Mesodermal cell (in vitro differentiated cells): ENCODE data around the gene APOBEC3C. TPM values are rescaled to one million over a fixed set of nuclear protein-coding genes. Genes with fewer than 3 reads are reported as not detected.

Source experiments
- H3K27ac ChIP-seq: 2 replicates; pipeline ENCODE4 v1.7.0; 2013; ENCODE audit warnings: mild to moderate bottlenecking, low read depth, low read length, moderate library complexity; ENCODE audit not compliant: severe bottlenecking
- H3K36me3 ChIP-seq: 2 replicates; pipeline ENCODE4 v1.7.1; 2013; ENCODE audit warnings: mild to moderate bottlenecking, low read length, moderate library complexity; ENCODE audit not compliant: control insufficient read depth, insufficient read depth
- H3K4me1 ChIP-seq: one replicate; pipeline ENCODE4 v1.7.1; 2013; ENCODE audit warnings: mild to moderate bottlenecking, low read length; ENCODE audit not compliant: insufficient read depth, control insufficient read depth, poor library complexity, severe bottlenecking
- H3K4me3 ChIP-seq: 2 replicates; pipeline ENCODE4 v1.7.0; 2013; ENCODE audit warnings: low read length, control low read depth, mild to moderate bottlenecking; ENCODE audit not compliant: insufficient read depth, poor library complexity, severe bottlenecking; ENCODE audit errors: extremely low read depth
- H3K9me3 ChIP-seq: 2 replicates; pipeline ENCODE4 v1.7.1; 2013; ENCODE audit warnings: mild to moderate bottlenecking, low read length, moderate library complexity; ENCODE audit not compliant: control insufficient read depth
- WGBS, 2 experiments: methylation state at CpG; one replicate each; pipeline ENCODE4 v1.1.5; 2013; ENCODE audit warnings: missing lambda C conversion rate in 2 of 2; ENCODE audit not compliant: insufficient coverage in 2 of 2; 5-methylcytosine and 5-hydroxymethylcytosine counted together
- polyA plus RNA-seq, 2 experiments: library from polyadenylated mRNA; stranded (reverse); fragments of 50-300 nt; gene quantifications; one replicate each; pipeline ENCODE4 v1.2.3, GENCODE V29; 2013

Gene APOBEC3C
- polyA plus RNA-seq (2013, experiment 1 of 2): 38.1 TPM
- polyA plus RNA-seq (2013, experiment 2 of 2): 41.5 TPM

DNA sequence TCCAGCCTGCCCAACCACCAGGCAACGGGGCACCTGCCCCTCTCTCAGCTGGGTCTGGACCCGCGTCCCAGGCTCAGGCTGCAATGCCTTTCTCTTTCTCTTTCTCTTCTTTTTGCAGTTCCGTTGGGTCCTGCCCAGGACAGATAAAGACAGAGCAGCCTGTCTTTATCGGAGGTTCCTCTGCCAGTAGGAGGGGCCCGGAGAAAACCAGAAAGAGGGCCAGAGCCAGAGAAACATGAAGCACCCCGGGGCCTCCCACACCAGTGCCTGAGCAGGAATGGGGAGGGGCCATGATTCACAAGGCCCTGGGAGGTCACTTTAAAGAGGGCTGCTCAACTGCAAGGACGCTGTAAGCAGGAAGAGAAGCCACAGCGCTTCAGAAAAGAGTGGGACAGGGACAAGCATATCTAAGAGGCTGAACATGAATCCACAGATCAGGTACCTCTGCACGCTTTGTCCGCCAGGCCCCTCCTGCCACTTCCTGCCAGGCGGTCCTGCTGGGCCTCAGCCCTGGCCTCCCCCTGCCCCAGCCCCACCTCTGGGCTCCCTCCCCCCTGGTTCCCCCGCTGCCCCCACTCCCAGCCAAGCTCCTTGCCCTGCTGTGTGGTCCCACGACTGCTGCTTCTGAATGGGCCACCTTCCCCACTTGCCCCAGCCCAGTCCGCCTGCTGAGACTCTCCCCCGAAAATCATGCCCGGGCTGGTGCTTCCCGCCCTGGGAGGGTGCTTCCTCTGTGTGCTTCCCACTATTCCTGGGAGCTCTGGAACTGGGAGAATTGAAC is at the start of gene APOBEC3C:
Gene APOBEC3C, plus strand, starts transcription at position 316 of the 781 bp plus-strand sequence. Its CDS starts 106 bp downstream, at position 422.
- 6 to 15% methylated on average over 12 of the region's 18 CpGs for WGBS, 2 experiments
- peaks cover 13% of the 10 kb centered on the region for H3K4me1 ChIP-seq
- peaks cover 8% of the 10 kb centered on the region for H3K36me3 ChIP-seq
- H3K9me3 ChIP-seq: no peaks in the 10 kb centered on the region
- peak within 1 kb of the TSS; percentile 68 for H3K27ac ChIP-seq
- peak within 1 kb of the TSS; percentile 48 for H3K4me3 ChIP-seq

DNA sequence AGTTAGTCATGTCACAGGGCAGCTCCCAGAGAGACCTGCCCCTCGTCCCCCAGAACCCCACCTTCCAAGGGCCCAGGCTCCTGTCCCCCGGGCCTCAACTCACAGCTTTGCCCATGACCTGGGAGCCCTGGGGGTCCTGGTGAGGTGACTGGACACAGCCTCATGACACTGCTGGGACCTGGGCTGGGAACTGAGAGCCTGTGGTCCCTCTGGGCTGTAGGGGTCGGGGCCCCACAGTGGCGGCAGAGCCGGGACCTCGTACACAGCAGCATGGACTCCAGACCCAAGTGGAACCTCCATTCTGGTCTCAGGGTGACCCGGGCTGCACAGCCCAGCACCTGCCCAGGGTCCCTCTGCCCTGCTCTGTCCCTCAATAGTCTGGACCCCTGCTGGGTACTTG is 49.8 kb upstream of the APOBEC3C start:
- H3K4me3 ChIP-seq: no peak overlapping the region
- no peaks in the 10 kb centered on the region for H3K4me1 ChIP-seq
- no peaks in the 10 kb centered on the region for H3K9me3 ChIP-seq
- 81 to 95% methylated on average over 3 to 7 of the region's 7 CpGs for WGBS, 2 experiments
- no peaks in the 10 kb centered on the region for H3K36me3 ChIP-seq
- H3K27ac ChIP-seq: no peak overlapping the region

DNA sequence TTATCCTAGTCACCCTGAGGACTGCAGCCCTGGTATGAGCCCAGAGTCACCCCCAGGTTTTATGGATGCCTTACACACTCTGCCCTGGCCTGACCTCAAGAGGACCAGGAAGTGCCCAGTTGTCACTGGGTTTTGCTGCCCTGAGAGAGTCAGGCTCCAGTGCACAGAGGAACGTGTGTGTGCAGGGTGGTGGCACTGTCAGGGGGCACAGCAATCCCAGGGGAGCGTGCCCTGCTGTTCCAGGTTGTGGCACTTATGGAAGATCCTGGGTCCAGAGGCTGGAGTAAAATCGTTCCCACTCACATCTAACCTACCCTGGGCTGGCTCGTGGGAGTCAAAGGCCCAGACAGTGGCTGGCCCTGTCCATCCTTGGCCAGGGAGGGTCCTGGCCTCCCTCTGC is 49.1 kb upstream of the APOBEC3C start:
- H3K36me3 ChIP-seq: no peaks in the 10 kb centered on the region
- H3K4me3 ChIP-seq: no peak overlapping the region
- no peaks in the 10 kb centered on the region for H3K9me3 ChIP-seq
- no peak overlapping the region for H3K27ac ChIP-seq
- WGBS, 2 experiments: 91 to 93% methylated on average over 2 to 3 of the region's 4 CpGs
- no peaks in the 10 kb centered on the region for H3K4me1 ChIP-seq

DNA sequence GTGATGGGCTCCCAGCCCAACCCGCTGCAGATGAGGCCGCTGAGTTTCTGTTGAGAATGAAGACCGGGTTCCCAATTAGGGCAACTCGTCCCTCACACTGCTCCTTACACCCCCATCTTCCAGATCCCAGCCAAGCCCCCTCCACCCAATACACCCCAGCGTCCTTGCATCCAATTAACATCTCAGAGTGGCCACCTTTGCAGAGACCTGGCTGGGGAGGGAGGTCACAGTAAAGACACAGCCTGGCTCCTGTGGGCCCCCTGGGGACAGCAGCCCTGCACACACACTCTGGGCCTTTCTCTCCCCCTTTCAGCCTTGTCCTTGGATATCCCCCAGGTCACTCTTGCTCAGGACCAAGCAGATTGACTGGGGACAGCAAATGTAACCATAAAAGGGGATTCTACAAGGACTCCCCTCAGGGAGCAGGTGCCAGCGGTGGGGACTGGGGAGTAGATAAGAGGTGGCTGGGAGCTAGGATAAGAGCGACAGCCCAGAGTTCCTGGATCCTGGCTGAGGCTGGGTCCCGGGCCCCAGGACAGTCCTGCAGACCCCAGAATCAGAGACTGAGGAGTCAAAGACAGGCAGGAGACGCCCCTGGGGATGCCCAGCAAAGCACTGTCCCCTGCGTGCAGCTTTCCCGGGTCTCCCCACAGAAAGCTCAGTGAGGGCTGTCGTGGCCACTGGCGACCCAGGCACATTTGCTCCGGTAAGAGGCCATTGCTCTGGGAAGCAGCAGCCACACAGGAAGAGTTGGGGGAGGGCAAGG is 48.3 kb upstream of the APOBEC3C start:
- 77 to 86% methylated on average over 10 to 11 of the region's 14 CpGs for WGBS, 2 experiments
- Histone ChIP-seq H3K9me3 (no peaks in the 10 kb centered on the region), H3K27ac (no peak overlapping the region), H3K36me3 (no peaks in the 10 kb centered on the region), H3K4me1 (no peaks in the 10 kb centered on the region), H3K4me3 (no peak overlapping the region)

DNA sequence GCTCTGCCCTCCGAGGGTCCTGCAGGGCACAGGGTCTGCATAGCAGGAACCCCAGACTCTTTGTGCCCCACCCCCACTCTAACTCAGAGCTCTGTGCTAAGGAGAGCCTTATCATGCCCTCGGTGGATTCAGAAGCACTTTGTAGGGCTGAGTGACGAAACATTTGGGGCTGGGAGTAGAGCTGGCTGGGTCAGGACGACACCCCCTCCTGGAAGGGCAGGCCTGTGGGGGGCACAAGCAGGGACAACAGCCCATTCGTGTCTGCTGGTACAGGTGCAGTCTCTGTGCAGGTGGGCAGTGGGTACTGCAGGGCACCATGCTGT is 47.7 kb upstream of the APOBEC3C start:
- no peak overlapping the region for H3K27ac ChIP-seq
- no peaks in the 10 kb centered on the region for H3K9me3 ChIP-seq
- no peaks in the 10 kb centered on the region for H3K36me3 ChIP-seq
- no peaks in the 10 kb centered on the region for H3K4me1 ChIP-seq
- WGBS, 2 experiments: 74 to 77% methylated on average over 4 of the region's 5 CpGs
- H3K4me3 ChIP-seq: no peak overlapping the region

DNA sequence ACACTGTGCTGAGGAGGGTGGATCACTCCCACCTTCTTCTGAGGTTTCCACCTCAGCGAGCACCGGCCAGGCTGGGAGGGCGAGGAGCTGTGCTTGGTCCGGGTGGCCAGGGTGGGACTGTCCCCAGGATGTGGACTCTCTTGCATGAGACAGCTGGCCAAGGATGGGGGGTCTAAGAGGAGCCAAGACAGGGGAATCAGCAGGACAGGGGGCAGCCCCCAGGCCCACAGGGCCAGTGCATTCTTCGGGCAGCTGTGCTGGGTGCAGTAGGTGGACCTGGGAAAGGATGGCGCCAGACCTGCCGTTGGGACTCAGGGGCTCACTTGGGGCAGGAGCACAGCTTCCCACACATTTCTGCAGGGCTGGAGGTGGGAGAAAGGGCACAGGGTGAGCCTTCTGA is 47.1 kb upstream of the APOBEC3C start:
- 90 to 100% methylated on average over 5 to 6 of the region's 7 CpGs for WGBS, 2 experiments
- Histone ChIP-seq H3K9me3 (no peaks in the 10 kb centered on the region), H3K36me3 (no peaks in the 10 kb centered on the region), H3K4me3 (no peak overlapping the region), H3K27ac (no peak overlapping the region), H3K4me1 (no peaks in the 10 kb centered on the region)

DNA sequence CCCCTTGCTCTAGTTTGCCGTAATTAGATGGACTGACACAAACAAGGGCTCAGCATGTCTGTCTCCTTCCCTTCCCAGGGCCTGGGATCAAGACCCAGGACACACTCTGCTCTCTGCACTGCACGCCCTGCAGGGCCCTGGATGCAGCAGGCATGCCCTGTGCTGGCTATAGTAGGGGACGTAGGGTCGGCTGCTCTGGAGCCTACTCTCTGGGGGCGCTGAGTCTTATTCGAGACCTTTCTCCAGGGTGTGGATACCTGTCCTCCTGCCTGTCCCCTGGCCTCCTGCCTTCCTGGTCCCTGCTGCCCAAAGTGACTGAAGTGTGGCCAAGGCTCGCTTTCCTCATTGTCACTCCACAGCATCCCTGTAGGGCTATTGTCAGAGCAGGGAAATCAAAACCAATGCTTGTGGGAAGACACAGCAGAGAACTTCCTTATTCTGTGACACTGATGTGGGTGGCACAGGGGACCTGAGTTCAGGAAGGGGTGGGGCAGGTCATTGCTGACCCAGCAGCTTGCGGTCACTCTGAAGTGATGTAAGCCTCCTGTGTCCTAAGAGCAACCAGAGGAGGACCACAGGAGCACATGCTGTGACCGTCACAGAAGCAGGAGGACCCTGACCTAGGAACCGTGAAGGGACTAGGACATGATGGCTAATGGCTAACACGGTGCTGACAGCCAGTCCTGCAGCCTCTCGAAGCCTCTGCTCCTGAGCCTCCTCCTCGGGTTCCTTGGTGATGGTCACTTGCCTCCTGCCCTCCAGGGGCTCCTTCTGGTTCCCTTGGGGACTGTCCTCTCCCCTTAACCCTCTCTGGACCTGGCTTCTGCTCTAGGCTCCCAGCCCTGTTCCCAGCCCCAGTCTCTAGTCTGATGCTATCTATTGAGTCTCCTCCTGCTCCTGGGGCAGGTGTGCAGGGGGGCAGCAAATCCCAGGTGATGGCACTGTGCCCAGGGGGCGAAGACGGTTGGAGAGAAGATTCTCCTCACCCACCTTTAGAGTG is 46.3 kb upstream of the APOBEC3C start:
- no peak overlapping the region for H3K27ac ChIP-seq
- no peaks in the 10 kb centered on the region for H3K9me3 ChIP-seq
- WGBS, 2 experiments: 88 to 90% methylated on average over 14 to 15 of the region's 15 CpGs
- H3K36me3 ChIP-seq: no peaks in the 10 kb centered on the region
- H3K4me1 ChIP-seq: no peaks in the 10 kb centered on the region
- H3K4me3 ChIP-seq: no peak overlapping the region

DNA sequence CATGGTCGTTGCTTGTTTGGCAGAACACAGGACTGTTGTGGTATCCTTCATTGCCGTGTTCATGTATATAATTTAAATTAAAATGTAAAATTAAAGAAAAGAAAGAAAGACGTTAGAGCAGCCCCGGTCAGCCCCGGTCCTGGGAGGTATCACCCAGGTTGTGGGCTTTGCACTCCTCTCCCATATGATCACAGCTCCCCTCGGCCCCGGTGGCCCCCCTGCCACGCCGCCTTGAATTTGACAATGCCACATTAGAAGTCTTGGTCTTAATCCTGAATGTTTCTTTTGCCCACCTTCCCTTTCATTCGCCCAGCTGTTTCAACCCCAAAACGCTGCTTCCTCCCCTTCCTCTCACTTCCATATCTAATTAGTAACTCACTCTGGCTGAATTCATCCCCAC is 45.3 kb upstream of the APOBEC3C start:
- no peak overlapping the region for H3K27ac ChIP-seq
- no peak overlapping the region for H3K4me3 ChIP-seq
- no peaks in the 10 kb centered on the region for H3K36me3 ChIP-seq
- no peaks in the 10 kb centered on the region for H3K4me1 ChIP-seq
- no peaks in the 10 kb centered on the region for H3K9me3 ChIP-seq
- WGBS, 2 experiments: 80 to 82% methylated on average over 6 to 8 of the region's 11 CpGs

DNA sequence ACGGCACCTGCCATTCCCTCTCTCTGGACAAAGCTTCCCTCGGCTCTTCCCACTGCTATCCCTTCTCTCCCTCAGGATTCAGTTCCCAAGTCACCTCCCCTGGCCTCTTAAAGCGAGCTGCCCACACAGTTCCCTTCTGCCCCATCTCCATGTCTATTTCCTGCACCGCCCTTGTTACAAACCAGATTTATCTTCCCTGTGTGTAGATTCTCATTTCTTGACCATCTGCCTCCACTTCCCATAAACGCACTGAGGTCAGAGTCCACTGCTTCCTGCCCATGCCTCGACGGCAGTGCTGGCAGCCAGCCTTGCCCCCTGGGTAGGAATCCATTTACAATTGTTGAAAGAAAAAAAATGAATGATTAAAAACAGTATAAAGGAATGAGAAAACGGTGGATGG is 43.5 kb upstream of the APOBEC3C start:
- WGBS, 2 experiments: 90 to 92% methylated on average over 5 of the region's 8 CpGs
- H3K36me3 ChIP-seq: no peaks in the 10 kb centered on the region
- no peak overlapping the region for H3K4me3 ChIP-seq
- H3K9me3 ChIP-seq: peaks cover 3% of the 10 kb centered on the region
- no peaks in the 10 kb centered on the region for H3K4me1 ChIP-seq
- H3K27ac ChIP-seq: no peak overlapping the region

DNA sequence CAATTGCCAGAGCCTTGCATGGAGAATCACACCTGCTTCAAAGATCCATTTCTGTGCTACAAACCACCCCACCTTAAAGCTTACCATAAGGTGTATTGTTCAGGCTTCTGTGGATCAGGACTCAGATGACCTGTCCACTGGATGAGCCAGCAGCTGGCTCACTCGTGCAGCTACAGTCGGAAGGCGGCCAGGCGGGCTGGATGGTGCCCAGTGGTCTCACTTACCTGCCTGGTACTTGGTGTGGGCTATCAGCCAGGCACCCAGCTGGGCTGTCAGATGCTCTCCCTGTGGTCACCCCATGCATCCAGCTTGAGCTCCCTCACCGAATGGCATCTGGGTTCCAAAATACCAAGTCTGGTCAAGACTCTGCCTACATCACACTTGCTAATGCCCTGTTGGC is 42.9 kb upstream of the APOBEC3C start:
- WGBS, 2 experiments: 89 to 96% methylated on average over 4 of the region's 5 CpGs

More for the DNA sequence above, 42.9 kb upstream of the APOBEC3C start:
- Histone ChIP-seq H3K9me3 (peaks cover 10% of the 10 kb centered on the region), H3K4me1 (no peaks in the 10 kb centered on the region), H3K36me3 (no peaks in the 10 kb centered on the region), H3K4me3 (no peak overlapping the region), H3K27ac (no peak overlapping the region)
